Endodermal cell (in vitro differentiated cells): ENCODE results near the gene SYMPK. TPM values are rescaled to one million over a fixed set of nuclear protein-coding genes. Genes with fewer than 3 reads are reported as not detected.

ENCODE experiments used
- DNase-seq: peaks from one replicate; pipeline ENCODE4 v3.0.0-alpha.2; 2017
- H3K27ac ChIP-seq: 2 replicates; pipeline ENCODE4 v1.5.1; 2013; ENCODE audit warnings: mild to moderate bottlenecking, low read depth, low read length, moderate library complexity
- H3K27me3 ChIP-seq: 2 replicates; pipeline ENCODE4 v1.6.1; 2013; ENCODE audit warnings: mild to moderate bottlenecking, low read length, moderate library complexity; ENCODE audit not compliant: insufficient read depth, control insufficient read depth, poor library complexity, severe bottlenecking
- H3K36me3 ChIP-seq: 2 replicates; pipeline ENCODE4 v1.7.0; 2013; ENCODE audit warnings: mild to moderate bottlenecking, low read length, moderate library complexity; ENCODE audit not compliant: control insufficient read depth, insufficient read depth
- H3K4me1 ChIP-seq: one replicate; pipeline ENCODE4 v1.7.0; 2013; ENCODE audit warnings: low read length; ENCODE audit not compliant: control insufficient read depth, insufficient read depth
- H3K4me3 ChIP-seq: 2 replicates; pipeline ENCODE4 v1.5.1; 2013; ENCODE audit warnings: mild to moderate bottlenecking, low read length, moderate library complexity
- H3K9ac ChIP-seq: 2 replicates; pipeline ENCODE4 v1.6.1; 2013; ENCODE audit warnings: mild to moderate bottlenecking, low read length, moderate library complexity; ENCODE audit not compliant: poor library complexity, severe bottlenecking; ENCODE audit errors: extremely low read depth
- H3K9me3 ChIP-seq: 2 replicates; pipeline ENCODE4 v1.6.1; 2013; ENCODE audit warnings: mild to moderate bottlenecking, low read length, moderate library complexity; ENCODE audit not compliant: control insufficient read depth
- H3K27ac Mint-ChIP-seq: 2 replicates; pipeline ENCODE4 v1.8.0; 2020; ENCODE audit warnings: mixed read lengths
- H3K27me3 Mint-ChIP-seq: 2 replicates; pipeline ENCODE4 v1.8.0; 2021; ENCODE audit warnings: mild to moderate bottlenecking, mixed read lengths; ENCODE audit not compliant: insufficient read depth
- H3K36me3 Mint-ChIP-seq: 2 replicates; pipeline ENCODE4 v1.8.0; 2020; ENCODE audit warnings: low read depth, mixed read lengths
- H3K4me1 Mint-ChIP-seq: 2 replicates; pipeline ENCODE4 v1.8.0; 2020; ENCODE audit warnings: mixed read lengths
- H3K4me3 Mint-ChIP-seq: 2 replicates; pipeline ENCODE4 v1.8.0; 2020; ENCODE audit warnings: mild to moderate bottlenecking, moderate library complexity, mixed read lengths
- H3K9me3 Mint-ChIP-seq: 2 replicates; pipeline ENCODE4 v1.8.0; 2020; ENCODE audit warnings: mild to moderate bottlenecking, mixed read lengths
- WGBS, 2 experiments: methylation state at CpG; one replicate each; pipeline versions ENCODE4 v1.1.5 to v1.1.7; 2013; ENCODE audit warnings: missing lambda C conversion rate in 2 of 2, mixed read lengths in 1 of 2; ENCODE audit not compliant: insufficient coverage in 1 of 2, insufficient read length in 1 of 2; 5-methylcytosine and 5-hydroxymethylcytosine counted together
- total RNA-seq, 2 donors: library from RNA; stranded (reverse); fragmentation: NEBNext Ultra II Directional in 1 of 2; extraction: Animal tissue kit (Norgen Biotek cat#: 25700) in 1 of 2; gene quantifications; 2 replicates in 1 of 2; 3 replicates in 1 of 2; pipeline ENCODE4 v1.2.1, GENCODE V29; 2021
- TF ChIP-seq, protein P1 (sequence below): fragments of 200-600 bp; sonication (generic); conservative IDR thresholded peaks from 2 replicates; pipeline ENCODE4 v1.5.0; 2021; ENCODE audit warnings: antibody characterized with exemption, mild to moderate bottlenecking

Gene SYMPK
- total RNA-seq, 2 donors from 2014 or later = 104 to 119 TPM

GRCh38 chr19:45782820-45783785, 79.8 kb downstream of the SYMPK start:
- H3K9me3 Mint-ChIP-seq = no peaks in the 10 kb centered on the region
- TF ChIP-seq, protein P1, sequence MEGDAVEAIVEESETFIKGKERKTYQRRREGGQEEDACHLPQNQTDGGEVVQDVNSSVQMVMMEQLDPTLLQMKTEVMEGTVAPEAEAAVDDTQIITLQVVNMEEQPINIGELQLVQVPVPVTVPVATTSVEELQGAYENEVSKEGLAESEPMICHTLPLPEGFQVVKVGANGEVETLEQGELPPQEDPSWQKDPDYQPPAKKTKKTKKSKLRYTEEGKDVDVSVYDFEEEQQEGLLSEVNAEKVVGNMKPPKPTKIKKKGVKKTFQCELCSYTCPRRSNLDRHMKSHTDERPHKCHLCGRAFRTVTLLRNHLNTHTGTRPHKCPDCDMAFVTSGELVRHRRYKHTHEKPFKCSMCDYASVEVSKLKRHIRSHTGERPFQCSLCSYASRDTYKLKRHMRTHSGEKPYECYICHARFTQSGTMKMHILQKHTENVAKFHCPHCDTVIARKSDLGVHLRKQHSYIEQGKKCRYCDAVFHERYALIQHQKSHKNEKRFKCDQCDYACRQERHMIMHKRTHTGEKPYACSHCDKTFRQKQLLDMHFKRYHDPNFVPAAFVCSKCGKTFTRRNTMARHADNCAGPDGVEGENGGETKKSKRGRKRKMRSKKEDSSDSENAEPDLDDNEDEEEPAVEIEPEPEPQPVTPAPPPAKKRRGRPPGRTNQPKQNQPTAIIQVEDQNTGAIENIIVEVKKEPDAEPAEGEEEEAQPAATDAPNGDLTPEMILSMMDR = no peak
- peak overlapping the region; percentile 1 for H3K27ac ChIP-seq
- no peaks in the 10 kb centered on the region for H3K9me3 ChIP-seq
- H3K4me1 Mint-ChIP-seq = peaks cover 9% of the 10 kb centered on the region
- H3K27me3 Mint-ChIP-seq = peaks cover 6% of the 10 kb centered on the region
- no peak overlapping the region for H3K4me3 ChIP-seq
- peaks cover 30% of the 10 kb centered on the region for H3K36me3 Mint-ChIP-seq
- no peak overlapping the region for H3K9ac ChIP-seq
- no peaks in the 10 kb centered on the region for H3K27me3 ChIP-seq
- H3K27ac Mint-ChIP-seq = no peak overlapping the region
- H3K4me3 Mint-ChIP-seq = no peak overlapping the region
- 74 to 84% methylated on average over 11 to 24 of the region's 26 CpGs for WGBS, 2 experiments
- H3K4me1 ChIP-seq = peaks cover 11% of the 10 kb centered on the region
- H3K36me3 ChIP-seq = peaks cover 13% of the 10 kb centered on the region
- DNase-seq = peak; percentile 51

- H3K27ac Mint-ChIP-seq = no peak within 1 kb of the TSS
- no peaks in the 10 kb centered on the region for H3K27me3 ChIP-seq
- no peak for DNase-seq
- H3K9ac ChIP-seq = no peak within 1 kb of the TSS
- TF ChIP-seq, protein P1 = no peak
- peaks cover 11% of the 10 kb centered on the region for H3K4me1 ChIP-seq
- WGBS, 2 experiments = 72 to 78% methylated on average over 4 to 17 of the region's 18 CpGs
- H3K9me3 ChIP-seq = no peaks in the 10 kb centered on the region
- H3K4me3 ChIP-seq = no peak within 1 kb of the TSS
- no peaks in the 10 kb centered on the region for H3K9me3 Mint-ChIP-seq
- peaks cover 6% of the 10 kb centered on the region for H3K27me3 Mint-ChIP-seq
- H3K4me3 Mint-ChIP-seq = no peak within 1 kb of the TSS
- H3K36me3 Mint-ChIP-seq = peaks cover 30% of the 10 kb centered on the region
- peaks cover 18% of the 10 kb centered on the region for H3K36me3 ChIP-seq
- peaks cover 9% of the 10 kb centered on the region for H3K4me1 Mint-ChIP-seq
- H3K27ac ChIP-seq = peak within 1 kb of the TSS; percentile 1
Observed at GRCh38 chr19:45782162-45782691, 80.7 kb downstream of the SYMPK start, which contains the start of gene DMPK. Gene DMPK, minus strand, starts transcription at chr19:45782490. Its CDS starts 138 bp downstream, at chr19:45782352.

GRCh38 chr19:45781214-45782161, 81.5 kb downstream of the SYMPK start:
- Mint-ChIP-seq H3K4me3 (no peak overlapping the region), H3K9me3 (no peaks in the 10 kb centered on the region), H3K27ac (no peak overlapping the region), H3K4me1 (peaks cover 9% of the 10 kb centered on the region), H3K36me3 (peaks cover 32% of the 10 kb centered on the region), H3K27me3 (peaks cover 6% of the 10 kb centered on the region)
- no peak overlapping the region for H3K4me3 ChIP-seq
- no peaks in the 10 kb centered on the region for H3K27me3 ChIP-seq
- H3K9me3 ChIP-seq = no peaks in the 10 kb centered on the region
- 91 to 95% methylated on average over 4 to 17 of the region's 17 CpGs for WGBS, 2 experiments
- no peak overlapping the region for H3K27ac ChIP-seq
- DNase-seq = no peak
- peaks cover 20% of the 10 kb centered on the region for H3K36me3 ChIP-seq
- peaks cover 11% of the 10 kb centered on the region for H3K4me1 ChIP-seq
- TF ChIP-seq, protein P1 = no peak
- no peak overlapping the region for H3K9ac ChIP-seq
